Astrocyte of the hippocampus (primary cell): ENCODE measurements around the gene FCN3.
A peak's percentile ranks its signal among the peaks of the same experiment; 100 is the strongest.
"Not testable (repeated sequence)": the region's sequence is repeated elsewhere in the genome, so short reads cannot be mapped to it uniquely, and the experiment has no call there.

ENCODE experiments used
- DNase-seq: peaks from one replicate; pipeline ENCODE4 v3.0.0; 2011; ENCODE audit warnings: low read depth, low spot score

Gene FCN3

DNA sequence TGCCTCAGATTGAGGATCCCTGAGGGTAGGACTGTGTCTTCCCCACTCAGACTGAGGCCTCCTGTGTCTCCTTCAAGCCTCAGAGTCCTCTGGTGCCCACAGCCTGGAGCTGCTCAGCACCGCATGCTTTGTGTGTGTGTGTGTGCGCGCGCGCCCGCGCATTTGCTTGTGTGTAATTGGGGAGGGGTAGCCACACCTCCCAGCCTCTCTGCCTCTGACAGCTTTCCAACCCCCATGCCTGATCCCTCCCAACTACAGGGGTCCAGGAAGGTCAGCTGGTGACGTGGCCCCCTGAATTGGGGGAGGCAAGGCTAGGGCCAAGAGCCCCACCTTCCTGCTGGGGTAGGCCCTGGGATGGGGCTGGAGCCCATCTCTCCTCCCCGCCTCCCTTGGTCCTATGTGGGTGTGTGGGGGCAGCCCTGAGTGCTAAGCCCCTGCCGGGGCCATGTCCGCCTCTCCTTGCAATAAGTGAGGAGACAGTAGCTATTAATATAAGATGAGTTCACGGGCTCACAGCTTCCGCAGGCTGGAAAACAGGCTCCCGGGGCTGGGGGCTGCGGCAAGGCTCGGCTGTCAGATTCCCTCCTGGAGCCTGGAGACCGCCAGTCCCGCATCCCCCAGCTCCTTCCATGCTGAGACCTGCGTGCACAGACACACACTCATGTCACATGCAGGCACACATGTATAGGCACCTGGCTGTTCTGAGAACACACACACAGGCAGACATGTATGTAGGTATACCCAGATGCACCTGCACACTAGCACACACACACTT is 24.8 kb upstream of the FCN3 start:
- DNase-seq: no peak

DNA sequence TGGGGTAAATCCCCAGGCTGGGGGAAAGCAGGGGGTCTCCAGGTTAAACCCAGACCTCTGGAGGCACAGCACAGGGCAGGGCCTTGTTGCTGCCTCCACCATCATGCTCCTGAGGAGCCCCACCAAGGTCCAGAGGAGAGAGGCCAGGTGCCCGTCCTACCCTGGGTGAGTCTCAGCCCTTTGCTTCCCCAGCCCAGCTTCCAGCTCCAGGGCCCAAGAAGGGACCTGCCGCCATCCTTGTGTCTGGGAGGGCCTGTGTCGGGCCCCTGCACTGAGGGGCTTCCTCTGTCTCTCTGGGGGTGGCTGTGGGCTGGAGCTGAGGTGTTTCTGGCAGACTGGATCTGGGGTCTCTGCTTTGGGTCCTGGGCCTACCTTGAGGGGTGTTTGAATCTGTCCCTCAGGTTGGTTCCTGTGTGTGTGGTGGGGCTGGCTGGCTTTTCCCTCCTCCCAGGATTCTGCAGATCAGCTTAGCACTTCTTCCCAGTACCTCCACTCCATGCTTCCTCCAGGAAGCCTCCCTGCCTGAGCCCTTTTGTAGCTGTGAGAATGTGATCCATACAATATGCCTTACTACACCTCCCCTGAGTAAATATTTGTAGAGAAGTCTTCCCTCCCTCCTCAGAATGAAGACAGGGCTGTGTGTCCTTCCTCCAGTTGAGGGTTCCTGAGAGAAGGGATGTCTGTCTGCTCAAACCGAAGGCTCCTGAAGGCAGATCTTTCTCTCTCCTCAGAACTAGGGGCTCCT is 24.0 kb upstream of the FCN3 start:
- DNase-seq: no peak

DNA sequence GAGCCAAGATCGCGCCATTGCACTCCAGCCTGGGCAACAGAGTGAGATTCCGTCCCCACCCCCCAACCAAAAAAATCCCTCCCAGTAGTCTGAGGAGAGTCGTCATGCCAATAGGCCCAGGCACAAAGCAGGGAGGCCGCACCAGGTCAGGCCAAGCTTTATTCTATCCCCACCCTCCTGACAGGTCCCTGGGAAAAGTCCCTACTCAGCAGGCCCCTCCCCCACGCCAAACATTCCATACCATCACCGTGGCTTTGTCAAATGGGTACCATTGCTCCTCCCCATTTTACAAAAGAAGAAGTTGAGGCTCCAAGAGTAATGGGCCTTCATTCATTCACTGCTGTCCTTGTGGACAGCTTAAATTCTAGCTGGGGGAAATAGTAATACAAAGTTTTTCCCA is 23.1 kb upstream of the FCN3 start:
- DNase-seq: no peak

- no peak for DNase-seq
Observed at GRCh38 chr1:27397110-27397509, 22.5 kb upstream of the FCN3 start.

GRCh38 chr1:27395441-27396195 is 21.0 kb upstream of the FCN3 start:
- DNase-seq: peak; percentile 82

DNA sequence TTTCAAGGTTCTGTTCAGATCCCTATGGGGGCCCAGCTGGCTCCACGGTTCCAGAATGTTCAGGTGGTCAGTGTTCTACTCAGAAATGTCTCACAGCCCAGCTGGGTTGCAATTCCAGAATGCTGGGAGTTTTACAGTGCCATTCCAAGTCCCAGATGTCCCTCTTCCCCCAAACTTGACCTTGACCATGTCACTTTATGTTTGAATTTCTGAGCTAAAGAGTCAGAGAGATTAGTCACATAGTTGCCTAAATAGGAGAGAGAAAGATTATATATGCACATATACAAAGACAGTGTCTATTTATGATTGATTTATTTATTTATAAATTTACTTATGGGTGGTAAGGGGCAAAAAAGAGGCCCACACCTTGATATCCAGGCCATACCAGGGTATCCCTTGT is 20.3 kb upstream of the FCN3 start:
- DNase-seq: no peak

DNA sequence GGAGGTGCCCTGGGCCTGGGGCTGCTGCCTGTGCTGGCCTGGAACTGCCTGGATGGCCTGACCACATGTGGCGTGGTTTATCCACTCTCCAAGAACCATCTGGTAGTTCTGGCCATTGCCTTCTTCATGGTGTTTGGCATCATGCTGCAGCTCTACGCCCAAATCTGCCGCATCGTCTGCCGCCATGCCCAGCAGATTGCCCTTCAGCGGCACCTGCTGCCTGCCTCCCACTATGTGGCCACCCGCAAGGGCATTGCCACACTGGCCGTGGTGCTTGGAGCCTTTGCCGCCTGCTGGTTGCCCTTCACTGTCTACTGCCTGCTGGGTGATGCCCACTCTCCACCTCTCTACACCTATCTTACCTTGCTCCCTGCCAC is 19.6 kb upstream of the FCN3 start:
- DNase-seq: no peak

GRCh38 chr1:27393641-27394281 is 19.1 kb upstream of the FCN3 start:
- DNase-seq: no peak

DNA sequence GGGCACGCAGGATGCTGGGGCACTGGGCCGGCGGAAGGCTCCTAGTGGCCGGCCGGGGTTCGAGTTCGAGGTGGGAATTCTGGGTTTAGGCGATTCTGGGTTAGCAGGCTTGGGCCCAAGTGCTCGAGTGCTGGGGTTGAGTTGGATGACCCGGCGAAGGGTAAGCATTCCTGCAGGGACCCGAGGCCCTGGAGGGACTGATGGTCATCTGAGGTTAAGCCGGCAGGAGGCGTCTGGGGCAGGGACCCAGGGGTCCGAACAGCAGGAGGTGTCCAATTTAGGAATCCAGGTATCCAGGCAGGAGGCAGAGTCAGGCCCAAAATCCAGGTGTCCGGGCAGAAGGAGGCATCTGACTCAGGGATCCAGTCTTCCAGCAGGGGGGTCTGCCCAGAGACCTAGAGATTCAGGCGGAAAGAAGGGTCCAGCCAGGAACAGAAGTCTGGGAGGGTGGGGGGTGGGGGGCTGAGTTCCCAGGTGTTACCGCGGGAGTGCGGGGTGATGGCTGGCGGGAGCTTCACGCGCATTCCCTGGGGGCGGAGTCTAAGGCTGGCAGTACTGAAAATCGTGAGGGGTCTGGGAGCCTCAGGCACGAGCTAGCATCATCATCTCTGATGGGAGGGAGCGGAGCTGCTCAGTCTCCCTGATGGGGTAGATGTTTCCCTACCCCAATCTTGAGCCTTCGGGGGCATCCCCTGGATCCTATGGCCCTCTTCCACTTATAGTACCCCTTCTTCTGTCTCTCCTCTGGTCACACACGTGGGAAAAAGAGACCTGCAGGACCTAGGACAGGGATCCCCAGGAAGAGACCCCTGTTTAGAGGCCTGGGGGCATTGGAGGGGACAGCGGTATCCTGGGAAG is 18.4 kb upstream of the FCN3 start:
- no peak for DNase-seq

DNA sequence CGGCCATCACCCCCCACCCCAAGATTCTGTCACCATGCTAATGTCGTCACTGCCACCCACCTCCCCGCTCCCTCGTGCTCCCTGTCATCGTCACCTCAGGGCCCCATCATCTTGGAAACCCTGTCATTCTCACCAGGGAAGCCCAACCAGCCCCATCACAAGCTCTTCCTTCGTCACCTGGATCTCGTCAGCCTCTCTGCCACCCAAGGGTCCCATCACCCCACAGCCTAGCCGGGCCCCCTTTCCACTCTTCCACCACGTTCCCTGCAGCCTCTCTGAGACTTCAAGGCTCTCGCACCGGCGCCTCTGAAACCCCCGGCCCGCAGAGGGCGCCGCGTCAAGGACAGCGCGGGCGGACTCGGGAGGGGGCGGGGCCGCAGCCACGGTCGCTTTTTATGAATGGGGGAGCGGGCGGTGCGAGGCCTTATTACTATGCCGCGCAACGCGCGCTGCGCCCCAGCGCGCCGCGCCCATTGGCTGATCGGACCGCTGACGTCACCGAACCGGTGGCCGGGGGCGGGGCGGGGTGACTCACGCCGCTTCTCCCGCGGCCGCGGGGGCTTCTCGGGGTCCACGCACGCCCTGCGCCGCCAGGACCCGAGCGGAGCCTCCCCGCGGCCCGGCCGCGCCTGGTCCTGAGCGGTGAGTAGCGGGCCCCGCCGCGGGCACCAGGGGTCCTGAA is 17.6 kb upstream of the FCN3 start, which contains the start of gene GPR3:
Gene GPR3 (plus strand): TSS at position 527 of the 682 bp plus-strand sequence. CDS start 1,177 bp downstream, outside the sequence.
- DNase-seq: peak; percentile 97

- DNase-seq: peak; percentile 75
Observed at GRCh38 chr1:27391511-27392095, 17.0 kb upstream of the FCN3 start.

- peak; percentile 64 for DNase-seq
Observed at GRCh38 chr1:27388337-27389005, 13.8 kb upstream of the FCN3 start.

DNA sequence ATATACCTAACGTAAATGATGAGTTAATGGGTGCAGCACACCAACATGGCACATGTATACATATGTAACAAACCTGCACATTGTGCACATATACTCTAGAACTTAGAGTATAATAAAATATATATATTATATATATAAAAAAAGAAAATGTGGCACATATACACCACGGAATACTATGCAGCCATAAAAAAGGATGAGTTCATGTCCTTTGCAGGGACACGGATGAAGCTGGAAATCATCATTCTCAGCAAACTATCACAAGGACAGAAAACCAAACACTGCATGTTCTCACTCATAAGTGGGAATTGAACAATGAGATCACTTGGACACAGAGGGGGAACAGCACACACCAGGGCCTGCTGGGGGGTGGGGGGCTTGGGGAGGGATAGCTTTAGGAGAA is 10.2 kb upstream of the FCN3 start:
- DNase-seq: not testable (repeated sequence)

DNA sequence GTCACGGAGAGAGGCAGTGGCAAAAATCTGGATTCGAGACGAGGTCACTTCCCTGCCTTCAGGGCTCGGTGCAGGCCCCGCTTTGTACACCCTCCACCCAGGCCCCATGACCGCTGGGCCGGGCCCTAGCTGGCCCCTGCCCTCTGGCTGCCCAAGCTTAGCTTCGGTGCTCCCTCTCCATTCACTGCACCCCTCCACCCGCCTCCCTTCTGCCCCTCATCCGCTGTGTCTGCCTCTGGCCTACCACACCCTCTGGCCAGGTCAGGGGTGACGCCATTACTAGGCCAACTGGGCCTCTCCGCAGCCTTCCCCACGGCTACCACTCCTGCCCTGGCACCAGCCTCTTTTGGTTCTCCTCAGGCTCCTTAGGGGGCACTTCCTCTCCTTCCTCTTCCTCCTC is 9.0 kb upstream of the FCN3 start:
- no peak for DNase-seq

DNA sequence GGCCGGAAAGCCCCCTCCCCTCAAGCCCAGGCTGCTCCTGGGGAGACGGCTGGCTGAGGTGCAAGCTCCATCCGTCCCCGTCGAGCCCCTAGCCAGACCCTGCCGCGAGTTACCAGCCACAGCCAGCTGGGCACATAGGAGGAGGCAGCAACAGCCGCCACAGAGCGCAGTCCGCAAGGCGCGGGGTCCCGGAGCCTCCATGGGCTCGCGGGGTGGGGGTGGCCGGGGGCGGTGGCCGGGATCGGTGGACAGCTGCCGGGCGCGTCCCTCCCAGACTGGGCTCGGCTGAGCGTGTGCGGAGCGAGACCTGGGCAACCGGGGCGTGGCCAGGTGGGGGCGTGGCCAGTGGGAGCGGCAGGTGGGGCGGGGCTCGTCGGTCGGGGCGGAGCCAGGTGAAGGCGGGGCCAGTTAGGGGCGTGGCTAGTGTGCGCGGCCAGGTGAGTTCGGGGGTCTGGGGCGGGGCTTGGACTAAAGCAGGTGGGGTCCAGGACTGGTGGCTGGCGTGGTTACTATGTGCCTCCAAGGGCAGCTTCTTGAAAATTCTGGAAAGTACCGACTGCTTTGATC is 8.5 kb upstream of the FCN3 start, which contains the start of gene CD164L2:
Gene CD164L2 (minus strand): TSS at position 295 of the 567 bp plus-strand sequence. CDS start 94 bp downstream, at position 201.
- DNase-seq: no peak

- DNase-seq: no peak
Observed at GRCh38 chr1:27381969-27382762, 7.5 kb upstream of the FCN3 start.

DNA sequence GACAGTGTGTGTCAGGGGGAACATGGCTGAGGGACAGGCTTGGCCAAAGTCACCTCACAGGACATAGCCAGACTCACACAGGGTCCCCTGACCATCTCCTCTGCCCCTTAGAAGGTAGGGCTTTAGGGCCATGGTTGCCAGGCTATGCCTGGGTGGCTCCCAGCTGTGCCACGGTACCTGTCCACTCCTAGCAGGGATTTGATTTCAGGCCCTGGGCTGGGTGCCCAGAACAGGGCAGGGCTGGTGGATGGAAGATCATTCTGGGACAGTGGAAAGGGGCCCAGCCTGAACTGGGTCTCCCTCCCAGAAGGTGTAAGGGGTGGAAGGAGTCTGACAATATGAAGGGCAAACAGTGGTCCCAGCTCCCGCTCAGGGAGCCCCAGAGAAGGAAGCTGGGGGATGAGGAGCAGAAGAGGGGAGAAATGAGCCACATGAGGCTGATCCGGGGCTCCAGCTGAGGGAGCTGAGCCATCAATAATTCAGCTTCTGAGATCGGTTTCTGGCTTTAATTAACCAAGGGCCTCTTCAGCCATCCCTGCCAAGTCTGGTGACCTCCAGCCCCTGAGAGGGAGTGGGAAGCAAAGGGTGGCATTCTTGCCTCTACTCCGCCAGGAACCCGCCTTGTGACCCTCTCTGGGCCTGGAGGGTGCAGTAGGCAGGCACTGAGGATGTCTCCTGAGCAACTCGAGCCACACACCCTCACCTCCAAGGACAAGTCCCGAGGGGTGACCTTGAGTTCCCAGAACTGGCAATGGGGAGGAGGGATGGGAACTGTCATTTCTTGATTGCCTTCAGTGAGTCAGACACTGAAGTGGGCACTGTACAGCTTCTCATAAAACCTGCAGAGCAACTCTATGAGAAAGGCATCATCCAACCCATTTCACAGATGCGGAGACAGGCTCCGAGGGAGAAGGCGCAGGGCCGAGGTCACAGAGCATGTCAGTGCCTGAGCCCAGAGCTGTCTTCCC is 6.4 kb upstream of the FCN3 start:
- DNase-seq: no peak
